ENCODE results near the gene DYNAP.
A peak's percentile ranks its signal among the peaks of the same experiment; 100 is the strongest.

DYNAP gene, protein sequence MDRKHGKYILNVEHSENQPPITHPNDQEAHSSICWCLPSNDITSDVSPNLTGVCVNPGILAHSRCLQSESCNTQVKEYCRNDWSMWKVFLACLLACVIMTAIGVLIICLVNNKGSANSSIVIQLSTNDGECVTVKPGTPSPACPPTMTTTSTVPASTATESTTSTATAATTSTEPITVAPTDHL

DNA sequence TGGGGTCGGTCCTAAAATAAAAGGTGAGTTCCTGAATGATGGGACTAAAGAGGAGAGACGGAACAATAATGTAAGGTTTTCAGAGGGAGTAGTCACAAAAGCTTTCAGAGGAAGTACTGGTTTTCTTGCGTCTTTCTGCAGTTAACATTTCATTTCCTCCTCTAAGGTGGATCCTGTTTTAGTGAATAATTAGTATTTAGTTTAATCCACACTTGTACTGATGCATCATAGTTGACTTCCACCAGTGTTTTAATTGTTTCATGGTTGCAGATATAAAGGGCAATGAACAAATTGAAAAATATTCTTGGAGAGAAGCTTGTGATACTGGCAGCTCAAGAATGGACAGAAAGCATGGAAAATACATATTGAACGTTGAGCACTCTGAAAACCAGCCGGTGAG is at the start of gene DYNAP:
TSS of gene DYNAP (plus strand) at position 301 of the 400 bp plus-strand sequence. CDS start at position 339, 38 bp downstream.
- no peak within 1 kb of the TSS for H3K4me3 Mint-ChIP-seq
- H3K4me1 Mint-ChIP-seq: no peaks in the 10 kb centered on the region
- H3K27me3 Mint-ChIP-seq: peaks cover 12% of the 10 kb centered on the region
- H3K36me3 Mint-ChIP-seq: no peaks in the 10 kb centered on the region
- no peak within 1 kb of the TSS for H3K27ac Mint-ChIP-seq
- H3K9me3 Mint-ChIP-seq: no peaks in the 10 kb centered on the region

DNA sequence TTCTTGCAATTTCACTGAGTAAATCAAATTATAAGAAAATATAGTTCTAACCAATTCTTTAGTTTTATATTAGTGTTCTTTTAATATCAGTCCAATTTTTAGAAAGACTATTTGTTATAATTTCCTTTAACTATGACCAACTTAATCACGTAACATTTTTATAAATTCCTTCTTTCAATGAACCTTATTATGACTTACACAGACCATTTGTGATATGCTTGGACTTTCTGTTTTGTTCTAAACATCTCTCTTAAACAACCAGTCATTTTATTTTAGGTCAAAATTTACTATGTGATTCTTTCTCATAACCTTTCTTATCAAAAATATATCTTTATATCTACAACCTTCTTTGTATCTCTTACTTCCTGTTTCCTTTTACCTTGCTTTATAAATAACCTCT is 39.5 kb upstream of the DYNAP start:
- H3K27ac Mint-ChIP-seq: no peak overlapping the region
- no peak overlapping the region for H3K4me3 Mint-ChIP-seq
- H3K4me1 Mint-ChIP-seq: no peaks in the 10 kb centered on the region
- peaks cover 4% of the 10 kb centered on the region for H3K27me3 Mint-ChIP-seq
- no peaks in the 10 kb centered on the region for H3K9me3 Mint-ChIP-seq
- H3K36me3 Mint-ChIP-seq: no peaks in the 10 kb centered on the region

DNA sequence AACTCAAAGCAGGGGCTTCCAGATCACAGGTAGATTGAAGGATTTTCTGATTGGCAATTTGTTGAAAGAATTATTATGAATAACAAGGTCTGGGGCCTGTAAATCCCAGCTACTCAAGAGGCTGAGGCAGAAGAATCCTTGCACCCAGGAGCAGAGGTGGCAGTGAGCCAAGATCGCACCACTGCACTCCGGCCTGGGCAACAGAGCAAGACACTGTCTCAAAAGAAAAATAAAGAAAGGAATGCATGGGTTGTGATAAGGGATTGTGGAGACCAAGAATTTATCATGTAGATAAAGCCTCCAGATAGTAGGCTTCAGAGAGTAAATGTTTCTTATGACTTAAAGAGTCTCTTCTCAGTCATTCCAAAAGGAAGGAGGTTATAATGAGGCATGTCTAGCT is 35.8 kb upstream of the DYNAP start:
- Mint-ChIP-seq H3K9me3 (no peaks in the 10 kb centered on the region), H3K36me3 (no peaks in the 10 kb centered on the region), H3K4me3 (no peak overlapping the region), H3K27ac (no peak overlapping the region), H3K4me1 (no peaks in the 10 kb centered on the region), H3K27me3 (peaks cover 2% of the 10 kb centered on the region)

DNA sequence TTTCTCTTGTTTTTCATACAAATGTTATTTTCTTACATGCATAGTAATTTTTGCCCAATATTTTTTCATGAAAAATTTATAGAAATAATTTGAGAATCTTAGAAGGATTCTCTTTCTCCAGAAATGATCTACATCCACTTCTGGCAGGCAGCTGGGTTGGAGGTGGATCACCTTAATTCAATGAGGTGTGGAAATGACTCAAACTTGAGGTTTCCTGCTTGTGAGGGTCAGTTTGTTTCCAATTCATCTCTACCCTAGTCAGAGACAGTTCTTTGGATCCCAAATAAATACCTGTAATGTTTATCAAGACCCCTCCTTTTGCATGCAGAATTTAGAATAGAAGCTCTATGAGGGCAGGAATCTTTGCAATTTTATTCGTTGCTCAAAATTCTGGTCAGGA is 35.0 kb upstream of the DYNAP start:
- Mint-ChIP-seq H3K9me3 (no peaks in the 10 kb centered on the region), H3K36me3 (no peaks in the 10 kb centered on the region), H3K4me3 (no peak overlapping the region)

DNA sequence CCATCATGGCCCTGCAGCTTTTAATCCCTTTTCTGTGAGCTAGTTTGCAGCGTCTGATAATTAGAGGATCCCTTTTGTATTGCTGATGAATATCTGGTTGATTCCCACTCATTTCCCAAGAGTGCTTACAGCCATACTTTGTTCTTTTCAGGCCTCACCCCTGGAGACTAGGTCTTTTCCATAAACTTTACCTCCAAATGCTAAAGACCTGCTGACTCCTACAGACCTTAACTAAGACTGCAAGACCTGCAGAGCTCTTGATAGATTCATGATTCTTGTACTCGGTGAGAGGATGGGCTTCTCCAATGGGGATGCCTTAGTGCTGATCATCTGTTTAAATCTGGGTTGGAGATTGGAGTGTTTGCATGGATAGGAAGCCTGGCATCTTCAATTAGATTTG is 33.1 kb upstream of the DYNAP start:
- H3K4me1 Mint-ChIP-seq: no peaks in the 10 kb centered on the region
- H3K27me3 Mint-ChIP-seq: no peaks in the 10 kb centered on the region
- no peak overlapping the region for H3K4me3 Mint-ChIP-seq
- no peaks in the 10 kb centered on the region for H3K36me3 Mint-ChIP-seq
- H3K27ac Mint-ChIP-seq: no peak overlapping the region
- no peaks in the 10 kb centered on the region for H3K9me3 Mint-ChIP-seq

More for the DNA sequence above, 35.0 kb upstream of the DYNAP start:
- no peaks in the 10 kb centered on the region for H3K4me1 Mint-ChIP-seq
- peaks cover 2% of the 10 kb centered on the region for H3K27me3 Mint-ChIP-seq
- no peak overlapping the region for H3K27ac Mint-ChIP-seq

DNA sequence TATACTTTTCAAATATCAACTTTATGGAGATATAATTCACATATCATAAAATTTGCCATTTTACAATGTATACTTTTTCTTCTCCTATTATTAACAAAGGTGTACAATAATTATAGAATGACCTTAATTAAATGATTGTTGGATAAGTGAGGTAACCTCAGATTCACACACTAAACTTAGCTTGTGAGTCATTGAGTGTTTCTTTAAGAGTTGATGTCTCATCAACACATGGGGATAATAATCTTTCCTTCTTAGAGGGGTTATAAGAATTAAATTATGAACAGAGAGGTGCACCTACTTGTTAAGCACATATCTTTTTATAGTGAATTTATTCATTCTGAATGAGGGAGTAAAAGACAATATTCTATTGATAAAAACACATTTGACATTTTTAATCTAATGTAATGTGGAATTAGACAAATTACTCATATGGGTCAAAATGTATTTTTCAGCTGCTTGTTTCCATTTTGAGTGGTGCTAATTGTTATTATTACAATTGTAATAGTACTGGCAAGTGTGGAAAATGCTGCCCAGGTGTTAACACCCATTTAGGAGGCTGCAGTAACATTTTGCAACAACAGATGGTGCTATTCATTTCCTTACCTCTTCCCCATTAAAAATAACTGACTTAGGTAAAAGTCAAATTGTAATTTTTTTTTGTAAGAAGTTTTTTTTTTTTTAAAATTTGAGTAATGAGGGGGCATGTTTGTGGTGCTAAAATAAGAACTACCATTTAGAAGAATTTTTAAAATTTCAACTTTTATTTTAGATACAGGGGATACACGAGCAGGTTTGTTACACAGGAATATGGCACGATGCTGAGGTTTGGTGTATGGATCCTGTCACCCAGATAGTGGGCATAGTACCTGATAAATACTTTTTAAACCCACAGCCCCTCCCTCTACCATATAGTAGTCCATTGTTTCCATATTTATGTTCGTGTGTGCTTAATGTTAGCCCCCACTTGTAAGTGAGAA is 32.1 kb upstream of the DYNAP start:
- Mint-ChIP-seq H3K36me3 (no peaks in the 10 kb centered on the region), H3K4me1 (no peaks in the 10 kb centered on the region), H3K27ac (no peak overlapping the region), H3K9me3 (no peaks in the 10 kb centered on the region), H3K4me3 (no peak overlapping the region), H3K27me3 (no peaks in the 10 kb centered on the region)

DNA sequence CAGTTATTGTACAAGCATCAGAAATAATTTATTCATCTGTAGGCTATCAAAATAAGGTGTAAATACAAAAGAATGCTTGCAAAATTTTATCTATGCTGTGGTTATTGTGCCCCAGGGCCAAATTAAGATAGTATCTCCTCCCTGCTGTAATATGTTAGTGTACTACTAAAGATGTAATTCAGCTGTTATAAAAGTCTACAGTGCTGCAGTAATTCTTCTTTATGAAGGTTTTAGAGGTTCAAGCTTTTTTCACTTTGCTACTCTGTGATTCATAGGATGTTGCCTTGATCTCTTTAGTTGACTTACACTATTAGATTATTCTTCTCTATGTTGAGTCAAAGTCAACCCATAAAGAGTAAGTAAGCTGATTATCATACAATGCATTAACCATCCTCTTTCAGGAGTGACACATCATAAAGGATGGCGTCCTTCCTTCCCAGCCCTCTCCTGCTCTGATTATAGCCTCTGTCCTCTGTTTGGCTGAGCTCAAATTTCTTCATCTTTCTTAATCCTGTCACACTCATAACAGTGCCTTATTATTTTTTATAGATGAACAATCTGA is 29.3 kb upstream of the DYNAP start:
- no peak overlapping the region for H3K27ac Mint-ChIP-seq
- no peaks in the 10 kb centered on the region for H3K4me1 Mint-ChIP-seq
- H3K4me3 Mint-ChIP-seq: no peak overlapping the region
- no peaks in the 10 kb centered on the region for H3K27me3 Mint-ChIP-seq
- H3K9me3 Mint-ChIP-seq: no peaks in the 10 kb centered on the region
- H3K36me3 Mint-ChIP-seq: no peaks in the 10 kb centered on the region

DNA sequence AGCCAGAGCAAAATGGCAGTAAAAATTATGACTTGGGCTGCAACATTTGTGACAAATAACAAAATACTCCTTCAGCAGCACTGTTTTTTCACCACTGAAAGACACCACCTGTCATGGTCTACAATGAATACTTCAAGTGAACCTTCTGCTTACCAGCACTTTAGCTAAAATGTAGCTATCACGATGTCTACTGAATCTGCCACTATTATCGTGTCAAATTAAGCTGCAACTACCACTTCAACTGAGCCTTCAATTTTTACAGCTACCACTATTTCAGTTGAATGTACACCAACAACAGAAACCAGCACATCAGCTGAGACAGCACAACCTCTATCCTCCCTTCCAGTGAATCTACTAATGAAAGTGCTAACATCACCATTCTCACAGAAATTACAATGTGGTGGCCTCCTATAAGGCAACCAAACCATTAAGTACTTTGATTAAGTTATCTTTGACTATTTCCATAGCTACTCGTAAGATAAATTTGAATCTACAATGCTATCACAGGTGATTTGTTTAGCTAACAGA is 10.8 kb upstream of the DYNAP start:
- H3K27ac Mint-ChIP-seq: peak overlapping the region; percentile 49
- no peaks in the 10 kb centered on the region for H3K36me3 Mint-ChIP-seq
- H3K27me3 Mint-ChIP-seq: peaks cover 5% of the 10 kb centered on the region
- H3K4me3 Mint-ChIP-seq: no peak overlapping the region
- no peaks in the 10 kb centered on the region for H3K4me1 Mint-ChIP-seq
- H3K9me3 Mint-ChIP-seq: no peaks in the 10 kb centered on the region

DNA sequence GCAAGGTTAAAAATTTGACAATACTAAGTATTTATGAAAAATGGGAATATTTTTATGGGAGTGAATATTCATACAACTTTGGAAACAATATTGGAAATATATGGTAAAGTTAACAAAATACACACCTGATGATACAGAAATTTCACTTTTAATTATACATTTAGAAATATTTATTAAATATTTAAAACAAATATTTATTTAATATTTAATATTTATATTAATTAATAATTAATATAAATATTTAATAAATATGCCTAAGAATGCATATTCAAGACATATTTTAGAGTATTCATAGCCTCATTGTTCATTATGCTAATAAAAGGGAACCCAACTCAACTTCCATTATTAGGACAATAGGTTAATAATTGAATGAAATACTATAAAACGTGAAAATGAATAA is 7.0 kb upstream of the DYNAP start:
- H3K27me3 Mint-ChIP-seq: peaks cover 2% of the 10 kb centered on the region
- H3K36me3 Mint-ChIP-seq: no peaks in the 10 kb centered on the region
- no peak overlapping the region for H3K4me3 Mint-ChIP-seq
- H3K4me1 Mint-ChIP-seq: no peaks in the 10 kb centered on the region
- no peaks in the 10 kb centered on the region for H3K9me3 Mint-ChIP-seq
- H3K27ac Mint-ChIP-seq: no peak overlapping the region

DNA sequence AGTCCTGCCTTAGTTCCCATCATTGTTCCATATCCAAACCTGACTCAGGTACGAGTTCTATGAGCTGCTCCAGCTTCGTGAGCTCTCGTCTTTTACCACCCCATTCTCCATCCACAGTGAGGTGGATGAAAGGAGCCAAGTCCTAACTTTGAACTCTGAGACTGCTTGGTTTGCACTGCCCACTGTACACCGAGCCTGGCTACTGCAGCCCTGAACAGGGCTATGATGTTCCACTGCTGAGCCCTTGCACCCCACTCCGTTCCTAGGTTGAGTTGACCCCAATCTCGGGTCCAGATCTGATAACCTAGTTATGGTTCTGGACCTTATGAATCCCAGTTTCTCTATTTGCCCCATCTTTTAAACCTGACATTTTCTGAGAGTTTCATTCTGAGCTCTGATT is 5.3 kb upstream of the DYNAP start:
- no peak overlapping the region for H3K4me3 Mint-ChIP-seq
- no peak overlapping the region for H3K27ac Mint-ChIP-seq

DNA sequence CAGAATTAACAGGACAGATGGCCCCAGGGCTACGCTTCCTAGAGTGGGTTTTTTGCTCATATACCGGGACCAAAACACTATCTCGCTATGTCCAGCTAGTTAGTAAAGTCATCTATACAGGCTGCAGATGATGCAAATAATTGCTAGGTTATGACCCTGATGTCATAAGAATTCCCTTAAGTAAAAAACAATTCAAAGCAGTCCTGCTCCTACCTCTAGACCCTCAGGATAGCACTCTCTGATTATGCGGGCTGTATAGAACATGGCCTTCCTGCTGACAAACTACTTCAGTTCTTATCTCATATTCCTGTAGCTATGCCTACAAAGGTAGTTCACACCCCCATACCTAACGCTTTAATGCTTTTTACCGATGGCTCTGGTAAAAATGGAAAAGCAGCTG is 13.2 kb downstream of the DYNAP start:
- H3K27ac Mint-ChIP-seq: no peak overlapping the region
- no peaks in the 10 kb centered on the region for H3K9me3 Mint-ChIP-seq
- no peaks in the 10 kb centered on the region for H3K36me3 Mint-ChIP-seq
- no peak overlapping the region for H3K4me3 Mint-ChIP-seq
- no peaks in the 10 kb centered on the region for H3K27me3 Mint-ChIP-seq
- H3K4me1 Mint-ChIP-seq: no peaks in the 10 kb centered on the region

More for the DNA sequence above, 5.3 kb upstream of the DYNAP start:
- Mint-ChIP-seq H3K36me3 (no peaks in the 10 kb centered on the region), H3K4me1 (no peaks in the 10 kb centered on the region), H3K9me3 (no peaks in the 10 kb centered on the region), H3K27me3 (peaks cover 6% of the 10 kb centered on the region)

DNA sequence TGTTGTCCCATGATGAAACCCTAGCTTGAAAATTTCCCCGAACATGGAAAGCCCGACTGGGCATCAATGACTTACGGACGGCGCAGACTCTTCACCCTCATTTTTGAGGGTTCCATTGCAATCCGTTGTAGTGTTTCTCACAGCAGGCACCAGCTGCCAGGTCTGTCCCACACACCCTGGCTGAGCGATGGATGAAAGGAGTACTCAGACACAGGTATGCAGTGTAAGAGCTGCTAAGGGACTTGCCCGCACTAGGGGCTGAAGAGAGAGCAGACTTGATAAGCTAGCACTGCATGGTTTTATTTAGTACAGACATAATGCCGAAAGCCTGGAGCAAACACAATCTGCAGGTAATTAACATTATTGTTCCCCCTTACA is 15.8 kb downstream of the DYNAP start:
- no peaks in the 10 kb centered on the region for H3K9me3 Mint-ChIP-seq

DNA sequence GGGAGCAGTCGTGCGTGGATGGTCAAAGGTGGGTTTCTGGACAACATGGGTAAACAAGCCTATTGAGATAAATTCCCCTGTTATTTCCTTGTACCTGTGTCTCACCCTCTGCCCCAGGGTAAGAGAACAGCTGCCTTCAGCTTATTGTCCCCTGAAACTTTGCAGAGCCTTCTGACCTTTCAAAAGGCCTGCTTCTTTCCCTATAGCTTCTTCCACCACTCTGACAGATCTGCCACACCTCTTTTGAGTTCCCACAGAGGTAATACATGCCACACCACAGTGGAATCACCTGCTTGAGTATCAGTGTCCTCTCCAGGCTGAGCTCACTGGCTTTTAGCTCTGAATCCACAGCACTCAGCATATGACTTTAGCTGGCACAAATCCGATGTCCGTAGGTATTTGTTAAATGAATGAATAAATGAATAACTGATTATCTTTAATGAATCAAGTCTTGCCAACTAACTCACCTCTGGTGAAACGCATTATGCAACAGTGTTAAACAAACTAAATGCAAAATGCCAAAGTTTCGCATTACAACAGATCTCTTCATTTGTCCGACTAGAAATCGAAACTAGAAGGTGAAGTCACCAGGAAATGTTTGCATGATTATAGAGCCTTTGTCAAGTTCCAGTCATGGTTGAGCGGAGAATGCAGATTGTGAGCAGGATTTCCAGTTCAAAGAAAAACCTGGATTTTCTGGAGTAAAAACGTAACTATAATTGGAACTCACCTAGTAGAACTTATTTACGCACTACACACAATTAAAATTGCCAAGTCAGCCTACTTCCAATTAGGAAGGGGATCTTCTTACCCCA is 16.4 kb downstream of the DYNAP start:
- Mint-ChIP-seq H3K27me3 (no peaks in the 10 kb centered on the region), H3K27ac (no peak overlapping the region), H3K4me3 (no peak overlapping the region), H3K4me1 (no peaks in the 10 kb centered on the region), H3K9me3 (no peaks in the 10 kb centered on the region), H3K36me3 (no peaks in the 10 kb centered on the region)

More for the DNA sequence above, 15.8 kb downstream of the DYNAP start:
- Mint-ChIP-seq H3K27me3 (no peaks in the 10 kb centered on the region), H3K27ac (no peak overlapping the region), H3K36me3 (no peaks in the 10 kb centered on the region), H3K4me3 (no peak overlapping the region), H3K4me1 (no peaks in the 10 kb centered on the region)

DNA sequence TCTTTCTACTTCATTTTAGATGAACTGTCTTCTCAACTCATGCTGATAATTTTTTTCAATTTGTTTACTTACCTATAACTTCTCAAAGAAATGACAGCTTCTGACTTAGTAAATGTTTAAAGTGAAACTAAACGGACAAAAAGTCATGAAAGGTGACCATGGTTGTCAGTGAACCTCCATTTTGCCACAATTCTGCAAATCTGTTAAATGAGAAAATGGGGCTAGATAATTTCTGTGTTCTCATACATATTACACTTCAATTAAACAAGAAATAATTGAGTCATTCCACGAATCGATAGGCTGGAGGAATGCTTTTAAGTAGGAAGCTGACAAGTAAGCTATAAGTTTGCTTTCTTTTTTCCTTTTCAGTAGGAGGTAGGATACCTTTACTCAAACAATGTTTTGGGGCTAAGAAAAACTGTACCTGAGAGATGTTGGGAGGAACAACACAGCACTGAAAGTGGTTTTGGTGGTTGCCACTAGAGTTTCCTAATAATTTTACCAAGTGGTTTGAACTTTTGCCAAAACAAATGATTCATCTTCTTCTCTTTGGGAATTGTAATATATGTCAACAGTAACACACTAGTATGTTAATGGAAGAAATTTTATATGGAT is 17.1 kb downstream of the DYNAP start:
- Mint-ChIP-seq H3K4me1 (no peaks in the 10 kb centered on the region), H3K27me3 (no peaks in the 10 kb centered on the region), H3K27ac (no peak overlapping the region), H3K36me3 (no peaks in the 10 kb centered on the region), H3K9me3 (no peaks in the 10 kb centered on the region), H3K4me3 (no peak overlapping the region)

DNA sequence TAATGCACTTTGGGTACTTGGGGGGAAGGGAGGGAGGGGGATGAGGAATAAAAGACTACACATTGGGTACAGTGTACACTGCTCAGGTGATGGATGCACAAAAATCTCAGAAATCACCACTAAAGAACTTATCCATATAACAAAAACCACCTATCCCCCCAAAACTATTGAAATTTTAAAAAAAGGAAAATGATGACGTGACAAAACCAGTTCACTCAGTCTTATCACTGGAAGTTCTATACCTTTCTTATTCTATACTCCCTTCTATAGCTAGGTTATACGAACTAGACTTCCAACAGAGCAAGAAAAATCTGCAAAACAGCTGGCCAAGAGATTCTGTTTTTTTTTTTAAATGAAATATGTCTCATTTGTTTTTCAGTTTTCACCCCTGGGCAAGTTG is 20.8 kb downstream of the DYNAP start:
- no peaks in the 10 kb centered on the region for H3K4me1 Mint-ChIP-seq
- no peaks in the 10 kb centered on the region for H3K27me3 Mint-ChIP-seq
- H3K4me3 Mint-ChIP-seq: no peak overlapping the region
- H3K9me3 Mint-ChIP-seq: no peaks in the 10 kb centered on the region
- H3K27ac Mint-ChIP-seq: no peak overlapping the region
- no peaks in the 10 kb centered on the region for H3K36me3 Mint-ChIP-seq
